DOHH2 (cell line): ENCODE measurements around the gene ZRANB3.

ENCODE experiments used
- CTCF ChIP-seq: fragments of 200-600 bp; sonication (generic); IDR thresholded peaks from one replicate; pipeline ENCODE4 v1.5.1; 2014; ENCODE audit warnings: antibody characterized with exemption, mild to moderate bottlenecking, low read depth, low read length; ENCODE audit not compliant: poor library complexity, severe bottlenecking
- EZH2phosphoT487 ChIP-seq: fragments of 200-600 bp; sonication (generic); IDR thresholded peaks from 2 replicates; pipeline ENCODE4 v1.6.1; 2017; ENCODE audit warnings: borderline replicate concordance, mild to moderate bottlenecking, antibody characterized with exemption, low read length, moderate library complexity, mixed read lengths

- TF ChIP-seq CTCF (no peak), EZH2phosphoT487 (no peak)
These were observed 436.5 kb downstream of the ZRANB3 start for GRCh38 chr2:135094508-135094907.
